ENCODE measurements around the gene MTG1.
A peak's percentile ranks its signal among the peaks of the same experiment; 100 is the strongest.

The MTG1 gene

GRCh38 chr10:133357285-133358161 is 36.4 kb upstream of the MTG1 start, which contains the start of gene FUOM:
Gene FUOM (minus strand): TSS chr10:133358019. CDS start chr10:133358007, 12 bp downstream.
- Histone ChIP-seq H3K27me3 (ENCODE audit: insufficient read depth, poor library complexity, severe bottlenecking) (no peaks in the 10 kb centered on the region), H3K4me3 (replicated peaks; ENCODE audit: insufficient read depth, low read length) (peak within 1 kb of the TSS; percentile 53), H3K27ac (replicated peaks) (peak within 1 kb of the TSS; percentile 73)
- DNase-seq (ENCODE audit: low read depth in 1 of 2, low spot score in 1 of 2), result peak; percentile 73 to 85
- TF ChIP-seq, protein P1, sequence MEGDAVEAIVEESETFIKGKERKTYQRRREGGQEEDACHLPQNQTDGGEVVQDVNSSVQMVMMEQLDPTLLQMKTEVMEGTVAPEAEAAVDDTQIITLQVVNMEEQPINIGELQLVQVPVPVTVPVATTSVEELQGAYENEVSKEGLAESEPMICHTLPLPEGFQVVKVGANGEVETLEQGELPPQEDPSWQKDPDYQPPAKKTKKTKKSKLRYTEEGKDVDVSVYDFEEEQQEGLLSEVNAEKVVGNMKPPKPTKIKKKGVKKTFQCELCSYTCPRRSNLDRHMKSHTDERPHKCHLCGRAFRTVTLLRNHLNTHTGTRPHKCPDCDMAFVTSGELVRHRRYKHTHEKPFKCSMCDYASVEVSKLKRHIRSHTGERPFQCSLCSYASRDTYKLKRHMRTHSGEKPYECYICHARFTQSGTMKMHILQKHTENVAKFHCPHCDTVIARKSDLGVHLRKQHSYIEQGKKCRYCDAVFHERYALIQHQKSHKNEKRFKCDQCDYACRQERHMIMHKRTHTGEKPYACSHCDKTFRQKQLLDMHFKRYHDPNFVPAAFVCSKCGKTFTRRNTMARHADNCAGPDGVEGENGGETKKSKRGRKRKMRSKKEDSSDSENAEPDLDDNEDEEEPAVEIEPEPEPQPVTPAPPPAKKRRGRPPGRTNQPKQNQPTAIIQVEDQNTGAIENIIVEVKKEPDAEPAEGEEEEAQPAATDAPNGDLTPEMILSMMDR (IDR thresholded peaks at IDR 0.05; ENCODE audit: insufficient read depth, low read length), result no peak
- TF ChIP-seq REST (IDR thresholded peaks at IDR 0.05; ENCODE audit: insufficient replicate concordance, low read depth), result no peak
- peak; percentile 63 for TF ChIP-seq POLR2AphosphoS5 (IDR thresholded peaks at IDR 0.05; ENCODE audit: low read depth)
- no peak; the same call in 1 of the 2 replicates for TF ChIP-seq SPI1 (IDR thresholded peaks at IDR 0.05; ENCODE audit: borderline replicate concordance, low read depth)
- peak; percentile 67; the same call in 1 of the 2 replicates for TF ChIP-seq GABPA (IDR thresholded peaks at IDR 0.05; ENCODE audit: low read depth)

GRCh38 chr10:133358162-133358924 is 35.6 kb upstream of the MTG1 start:
- H3K27me3 ChIP-seq (ENCODE audit: insufficient read depth, poor library complexity, severe bottlenecking), result no peaks in the 10 kb centered on the region
- no peak overlapping the region for H3K27ac ChIP-seq (replicated peaks)
- no peak for TF ChIP-seq SPI1 (IDR thresholded peaks at IDR 0.05; ENCODE audit: borderline replicate concordance, low read depth)
- TF ChIP-seq GABPA (IDR thresholded peaks at IDR 0.05; ENCODE audit: low read depth), result no peak
- no peak for TF ChIP-seq POLR2AphosphoS5 (IDR thresholded peaks at IDR 0.05; ENCODE audit: low read depth)
- TF ChIP-seq, protein P1 (IDR thresholded peaks at IDR 0.05; ENCODE audit: insufficient read depth, low read length), result no peak
- TF ChIP-seq REST (IDR thresholded peaks at IDR 0.05; ENCODE audit: insufficient replicate concordance, low read depth), result no peak
- no peak for DNase-seq (ENCODE audit: low read depth in 1 of 2, low spot score in 1 of 2)
- no peak overlapping the region for H3K4me3 ChIP-seq (replicated peaks; ENCODE audit: insufficient read depth, low read length)

DNA sequence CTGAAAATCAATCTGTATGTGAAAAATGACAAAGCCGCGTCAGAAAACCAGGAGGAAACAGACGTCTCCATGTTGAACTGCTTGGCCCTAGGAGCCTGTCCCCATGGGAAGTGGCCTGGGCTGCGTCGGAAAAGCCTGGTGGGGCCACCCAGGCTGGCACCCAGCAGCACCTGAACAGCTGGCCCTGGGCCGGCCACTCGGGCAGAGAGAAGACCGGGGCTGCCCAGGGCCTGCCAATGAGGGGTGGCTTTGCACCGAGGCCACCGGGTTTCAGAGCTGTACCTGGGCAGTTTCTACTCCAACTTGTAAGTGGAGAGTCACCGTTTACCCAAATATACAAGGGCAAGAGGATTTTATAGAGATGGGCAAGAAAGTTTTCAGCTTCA is 35.0 kb upstream of the MTG1 start:
- TF ChIP-seq, protein P1 (IDR thresholded peaks at IDR 0.05; ENCODE audit: insufficient read depth, low read length), result no peak
- TF ChIP-seq REST (IDR thresholded peaks at IDR 0.05; ENCODE audit: insufficient replicate concordance, low read depth) (no peak), GABPA (IDR thresholded peaks at IDR 0.05; ENCODE audit: low read depth) (no peak), SPI1 (IDR thresholded peaks at IDR 0.05; ENCODE audit: borderline replicate concordance, low read depth) (no peak), POLR2AphosphoS5 (IDR thresholded peaks at IDR 0.05; ENCODE audit: low read depth) (no peak)
- Histone ChIP-seq H3K27me3 (ENCODE audit: insufficient read depth, poor library complexity, severe bottlenecking) (no peaks in the 10 kb centered on the region), H3K27ac (replicated peaks) (no peak overlapping the region), H3K4me3 (replicated peaks; ENCODE audit: insufficient read depth, low read length) (no peak overlapping the region)
- DNase-seq (ENCODE audit: low read depth in 1 of 2, low spot score in 1 of 2), result no peak

Data from HL-60 (cell line).